PFSK-1 (cell line): Measurements from ENCODE around the gene COL4A2.

ENCODE experiments used
- FOXP2 ChIP-seq: optimal IDR thresholded peaks from 2 replicates; pipeline ENCODE3; 2011; ENCODE audit warnings: borderline replicate concordance, control low read depth, inconsistent platforms; ENCODE audit not compliant: insufficient read depth; ENCODE audit errors: extremely low read length, extremely low read depth
- POLR2AphosphoS5 ChIP-seq: IDR thresholded peaks from 2 replicates; pipeline ENCODE4 v1.6.1; 2012; ENCODE audit warnings: low read depth, mild to moderate bottlenecking, control low read depth, low read length, moderate library complexity
- REST ChIP-seq, 2 experiments: IDR thresholded peaks; 2 replicates each; pipeline versions ENCODE4 v1.6.1 to v1.8.0; 2011 to 2012; ENCODE audit warnings: low read depth in 2 of 2, low read length in 2 of 2, control low read depth in 1 of 2, inconsistent platforms in 1 of 2, mild to moderate bottlenecking in 1 of 2, moderate library complexity in 1 of 2; ENCODE audit not compliant: insufficient read depth in 1 of 2
- SIN3A ChIP-seq: IDR thresholded peaks from 2 replicates; pipeline ENCODE4 v1.6.1; 2012; ENCODE audit warnings: mild to moderate bottlenecking, low read length, moderate library complexity, borderline replicate concordance; ENCODE audit not compliant: insufficient read depth
- TAF1 ChIP-seq: IDR thresholded peaks from 2 replicates; pipeline ENCODE4 v1.6.1; 2012; ENCODE audit warnings: low read length, control low read depth, borderline replicate concordance; ENCODE audit not compliant: insufficient read depth

The COL4A2 gene

GRCh38 chr13:110518226-110518525, 211.1 kb downstream of the COL4A2 start:
- TF ChIP-seq SIN3A (no peak), POLR2AphosphoS5 (no peak), REST (IDR thresholded peaks at IDR 0.05; ENCODE audit: insufficient read depth in 1 of 2, low read depth in 2 of 2, low read length in 2 of 2) (no peak), TAF1 (no peak), FOXP2 (no peak)

DNA sequence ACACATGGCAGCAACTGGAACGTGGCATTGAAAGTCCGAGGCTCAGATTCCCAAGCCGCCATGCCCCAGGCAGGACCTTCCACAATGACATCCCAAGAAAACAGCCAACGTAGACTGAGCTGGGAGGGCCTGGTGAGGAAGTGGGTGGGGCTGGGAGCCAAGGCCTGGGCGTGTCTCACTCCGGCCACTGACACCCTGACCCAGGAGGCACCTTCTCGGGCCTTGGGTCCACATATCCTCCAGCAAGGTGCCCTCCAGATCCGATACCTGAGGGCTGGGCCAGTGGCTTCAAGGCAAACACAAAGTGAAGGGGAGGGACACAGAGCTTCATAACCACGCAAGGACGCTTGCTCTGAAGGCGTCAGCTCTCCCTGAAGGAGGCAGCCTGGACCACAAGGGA, 211.5 kb downstream of the COL4A2 start:
- TF ChIP-seq REST (IDR thresholded peaks at IDR 0.05; ENCODE audit: insufficient read depth in 1 of 2, low read depth in 2 of 2, low read length in 2 of 2) (no peak), FOXP2 (no peak), TAF1 (no peak), POLR2AphosphoS5 (no peak), SIN3A (no peak)

GRCh38 chr13:110519046-110519445, 212.0 kb downstream of the COL4A2 start:
- no peak for TF ChIP-seq FOXP2
- no peak for TF ChIP-seq POLR2AphosphoS5
- no peak for TF ChIP-seq REST (IDR thresholded peaks at IDR 0.05; ENCODE audit: insufficient read depth in 1 of 2, low read depth in 2 of 2, low read length in 2 of 2)
- no peak for TF ChIP-seq SIN3A
- TF ChIP-seq TAF1, result no peak

DNA sequence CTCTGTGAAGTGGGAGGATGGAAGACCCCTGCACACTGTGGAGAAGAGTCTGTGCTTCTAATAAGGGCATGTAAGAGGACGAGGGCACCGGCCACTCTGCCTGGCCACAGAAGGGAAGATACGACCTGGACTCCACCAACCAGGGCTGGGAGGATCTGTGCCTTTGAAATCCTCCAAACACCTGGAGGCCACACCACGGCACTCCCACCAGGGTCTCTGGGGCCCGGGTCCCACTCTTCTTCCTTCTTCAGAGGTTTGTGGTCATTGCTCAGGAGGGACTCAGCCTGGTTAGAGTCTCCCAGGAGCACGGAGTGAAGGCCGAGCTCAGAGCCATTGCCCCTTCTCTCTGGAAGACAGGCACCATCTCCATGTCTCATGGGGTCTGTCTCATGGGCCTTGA, 212.4 kb downstream of the COL4A2 start:
- no peak for TF ChIP-seq POLR2AphosphoS5
- no peak for TF ChIP-seq TAF1
- no peak for TF ChIP-seq SIN3A
- TF ChIP-seq FOXP2, result no peak
- no peak for TF ChIP-seq REST (IDR thresholded peaks at IDR 0.05; ENCODE audit: insufficient read depth in 1 of 2, low read depth in 2 of 2, low read length in 2 of 2)

DNA sequence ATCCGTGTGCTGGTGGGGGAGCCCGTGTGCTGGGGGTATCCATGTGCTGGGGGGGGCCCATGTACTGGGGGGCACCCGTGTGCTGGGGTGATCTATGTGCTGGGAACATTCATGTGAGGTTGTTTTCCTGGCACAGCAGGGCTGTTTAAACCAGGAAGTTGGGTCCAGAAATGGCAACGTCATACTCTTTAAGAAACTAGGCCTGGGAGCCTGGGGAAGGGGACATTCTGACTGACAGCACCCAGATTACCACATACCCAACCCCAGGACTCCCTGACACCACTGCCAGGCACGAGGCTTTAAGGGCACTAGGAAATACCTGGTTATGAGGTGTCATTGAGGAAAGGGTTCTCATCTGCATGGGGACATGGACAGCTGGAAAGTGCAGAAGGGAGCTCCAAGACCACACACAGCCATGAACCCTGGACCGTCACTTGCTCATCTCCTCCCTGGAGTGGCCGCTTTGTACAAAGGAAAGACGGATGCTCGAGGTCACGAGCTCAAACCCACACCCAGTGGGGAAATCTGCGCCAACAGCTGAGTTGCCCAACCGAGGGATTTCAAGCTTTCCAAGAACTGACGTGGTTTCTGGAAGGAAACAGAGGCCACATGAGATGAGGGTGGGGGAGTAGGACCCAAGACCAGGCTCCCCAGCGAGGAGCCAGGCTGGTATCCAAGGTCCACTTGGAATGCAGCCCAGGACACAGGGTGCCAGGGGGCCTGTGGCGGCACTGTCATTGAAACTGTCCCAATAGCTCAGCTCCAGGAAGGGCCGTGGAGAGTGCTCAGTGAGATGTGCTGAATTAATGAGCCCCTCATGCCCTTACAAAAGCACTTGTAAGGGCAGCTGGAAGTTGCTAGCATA, 213.6 kb downstream of the COL4A2 start:
- TF ChIP-seq FOXP2, result no peak
- no peak for TF ChIP-seq POLR2AphosphoS5
- no peak for TF ChIP-seq TAF1
- TF ChIP-seq SIN3A, result no peak
- no peak for TF ChIP-seq REST (IDR thresholded peaks at IDR 0.05; ENCODE audit: insufficient read depth in 1 of 2, low read depth in 2 of 2, low read length in 2 of 2)
